Measurements from ENCODE around the gene NYNRIN.

DNA sequence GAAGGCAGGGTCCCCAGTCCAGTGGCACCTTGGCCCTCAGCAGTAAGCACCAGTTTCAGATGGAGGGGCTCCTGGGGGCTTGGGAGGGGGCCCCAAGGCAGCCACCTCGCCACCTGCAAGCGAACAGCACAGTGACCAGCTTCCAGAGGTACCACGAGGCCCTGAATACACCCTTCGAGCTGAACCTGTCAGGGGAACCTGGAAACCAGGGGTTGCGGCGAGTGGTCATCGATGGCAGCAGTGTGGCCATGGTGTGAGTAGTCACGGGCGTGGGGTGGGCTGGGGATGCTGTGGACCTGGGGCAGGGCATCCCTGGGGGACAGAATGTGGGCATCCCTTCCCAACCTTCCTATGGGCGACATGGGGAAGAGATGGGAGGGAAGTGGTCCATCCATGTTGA lies 11.2 kb downstream of the NYNRIN start:
- no peak for TF ChIP-seq EP300 (conservative IDR thresholded peaks at IDR 0.05; ENCODE audit: poor library complexity, severe bottlenecking)
- TF ChIP-seq EZH2 (IDR thresholded peaks at IDR 0.05; ENCODE audit: borderline replicate concordance, insufficient read depth, low read length, poor library complexity, severe bottlenecking): no peak
- no peak for TF ChIP-seq CTCF (IDR thresholded peaks at IDR 0.05; ENCODE audit: poor library complexity, severe bottlenecking)
- no peak for TF ChIP-seq REST (IDR thresholded peaks at IDR 0.05; ENCODE audit: borderline replicate concordance)
- no peak for TF ChIP-seq POLR2AphosphoS5 (IDR thresholded peaks at IDR 0.05)
- no peak for TF ChIP-seq RAD21 (conservative IDR thresholded peaks at IDR 0.05)
- no peak for TF ChIP-seq TAF1 (IDR thresholded peaks at IDR 0.05; ENCODE audit: low read depth)
- TF ChIP-seq SMC3 (conservative IDR thresholded peaks at IDR 0.05; ENCODE audit: poor library complexity): no peak

Data from neural cell (in vitro differentiated cells).